Measurements from ENCODE around the gene HIPK2. TPM values are rescaled to one million over a fixed set of nuclear protein-coding genes. Genes with fewer than 3 reads are reported as not detected.

The HIPK2 gene
- total and polyA plus RNA-seq, 10 of the 15 experiments (the other 5 are each of a cell fraction or from before 2014, with no cell fraction given) = 1.7 to 39.0 (median 9.4) TPM

GRCh38 chr7:139721821-139722220 is 56.0 kb downstream of the HIPK2 start:
- Histone ChIP-seq H3K9me3 (replicated peaks; ENCODE audit: control insufficient read depth, insufficient read depth, low read length) (no peaks in the 10 kb centered on the region), H3K36me3 (ENCODE audit: control insufficient read depth in 2 of 2, insufficient read depth in 2 of 2, low read length in 1 of 2) (no peaks in the 10 kb centered on the region), H3K27ac (ENCODE audit: control insufficient read depth, insufficient read depth) (no peak overlapping the region), H3K27me3 (replicated peaks in 1 of 2; ENCODE audit: control insufficient read depth in 2 of 2, insufficient read depth in 2 of 2, low read length in 1 of 2) (no peaks in the 10 kb centered on the region), H3K9ac (ENCODE audit: control insufficient read depth, insufficient read depth, low read length) (no peak overlapping the region), H3K4me2 (ENCODE audit: control insufficient read depth, insufficient read depth) (no peak overlapping the region), H3K4me1 (ENCODE audit: control insufficient read depth, insufficient read depth, low read length) (peaks cover 21% of the 10 kb centered on the region), H3K4me3 (no peak overlapping the region), H4K20me1 (ENCODE audit: control insufficient read depth, insufficient read depth) (no peaks in the 10 kb centered on the region), H2AFZ (ENCODE audit: control insufficient read depth, low read depth, low read length) (no peak overlapping the region), H3K79me2 (ENCODE audit: control insufficient read depth, insufficient read depth, low read length) (peaks cover 2% of the 10 kb centered on the region)
- 2% methylated on average over 2 of the region's 2 CpGs for WGBS (ENCODE audit: insufficient coverage, insufficient replicate concordance, low lambda C conversion rate, missing lambda C conversion rate)
- no peak for ATAC-seq
- intact Hi-C loops (cut with micrococcal nuclease; ENCODE audit: unreplicated experiment) = no loop called here
- BruUV-seq (replicated peaks) = no TSS peak
- DNase-seq (ENCODE audit: low read depth, low spot score) = no peak
- ChIA-PET CTCF (interaction anchor here (1.4 kb wide), 1 partner anchor 16 kb away, joined by 4 read pairs; no protein-coding TSS in a partner anchor), SMC1A (ENCODE audit: uncharacterized antibody, unreplicated experiment) (interaction anchor here (1.3 kb wide), 1 partner anchor 74 kb away, joined by 4 read pairs; no protein-coding TSS in a partner anchor), POLR2A (no interaction called here), RAD21 (ENCODE audit: unreplicated experiment) (no interaction called here)
- FAIRE-seq = no peak
- TF ChIP-seq WRNIP1 (IDR thresholded peaks at IDR 0.05; ENCODE audit: borderline replicate concordance, low read depth, low read length) (no peak), BACH1 (IDR thresholded peaks at IDR 0.05; ENCODE audit: borderline replicate concordance) (no peak), MEF2A (IDR thresholded peaks at IDR 0.05; ENCODE audit: insufficient read depth, low read depth, low read length) (no peak), ZBTB11 (CRISPR knock-in tag; IDR thresholded peaks at IDR 0.05) (no peak), YY1 (IDR thresholded peaks at IDR 0.05; ENCODE audit: low read depth, low read length) (no peak), FOXK2 (IDR thresholded peaks at IDR 0.05) (no peak), KAT2A (conservative IDR thresholded peaks at IDR 0.05; ENCODE audit: control insufficient read depth, low read depth, low read length) (no peak), EP300 (IDR thresholded peaks at IDR 0.05; ENCODE audit: borderline replicate concordance in 1 of 2, control insufficient read depth in 1 of 2, low read depth in 2 of 2, low read length in 2 of 2) (no peak), EGR1 (IDR thresholded peaks at IDR 0.05; ENCODE audit: borderline replicate concordance in 1 of 2, low read depth in 2 of 2, low read length in 2 of 2) (no peak), BRCA1 (IDR thresholded peaks at IDR 0.05; ENCODE audit: low read depth, low read length) (no peak)
- in situ Hi-C loops (cut with MboI) = no loop called here

All from GM12878 (cell line).